Measurements from ENCODE around the gene CHCHD10. TPM values are rescaled to one million over a fixed set of nuclear protein-coding genes. Genes with fewer than 3 reads are reported as not detected.

The CHCHD10 gene
- total and polyA plus RNA-seq, 2 of the 4 experiments (the other 2 are of a cell fraction) = 2.2 to 11.2 TPM

DNA sequence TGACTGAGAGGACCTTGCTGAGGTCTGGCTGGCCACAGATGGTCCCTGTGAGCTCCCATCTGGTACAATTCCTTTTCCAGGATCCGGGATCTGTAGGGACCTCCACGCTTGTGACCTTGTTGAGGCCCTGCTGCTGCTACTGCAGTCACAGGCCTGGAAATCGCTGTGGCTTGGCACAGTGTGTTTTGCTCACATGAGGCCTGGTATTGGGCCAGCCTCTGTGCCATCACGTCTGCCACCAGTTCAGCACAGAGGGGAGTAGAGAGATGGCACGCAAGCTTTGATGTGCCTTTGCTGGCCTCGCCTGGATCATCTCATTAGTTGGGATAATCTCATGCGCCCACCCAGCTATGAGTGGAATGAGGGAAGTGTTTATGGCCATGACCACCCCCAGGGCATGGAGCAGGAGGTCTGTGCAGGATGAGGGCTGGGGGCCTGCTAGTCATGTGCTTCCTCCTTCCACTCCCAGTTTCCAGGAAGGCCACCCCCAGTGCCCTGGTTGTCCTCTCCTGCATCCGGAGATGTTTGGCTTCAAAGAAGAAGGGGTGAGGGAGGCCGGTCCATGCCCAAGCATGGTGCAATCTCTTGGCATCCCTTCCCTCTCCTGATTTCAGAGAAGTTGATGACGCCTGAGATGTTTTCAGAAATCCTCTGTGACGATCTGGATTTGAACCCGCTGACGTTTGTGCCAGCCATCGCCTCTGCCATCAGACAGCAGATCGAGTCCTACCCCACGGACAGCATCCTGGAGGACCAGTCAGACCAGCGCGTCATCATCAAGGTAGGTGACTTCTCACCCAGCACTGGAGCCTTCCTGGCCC lies 48.6 kb upstream of the CHCHD10 start:
- WGBS, 2 experiments (ENCODE audit: extremely low coverage in 2 of 2, insufficient read length in 1 of 2) = 93% methylated on average over 13 of the region's 18 CpGs; no CpG with 5 or more reads in 1 of the 2 experiments
- Histone ChIP-seq H3K4me1 (ENCODE audit: control insufficient read depth, insufficient read depth, low read length) (no peaks in the 10 kb centered on the region), H2AK5ac (ENCODE audit: low read depth, low read length) (no peak overlapping the region), H2BK5ac (ENCODE audit: low read depth, low read length, poor library complexity, severe bottlenecking) (no peak overlapping the region), H4K91ac (ENCODE audit: insufficient read depth, low read depth, low read length) (no peak overlapping the region), H3K9me1 (ENCODE audit: insufficient read depth, low read length) (peaks cover 3% of the 10 kb centered on the region; the same call in 1 of the 2 replicates), H3K27me3 (ENCODE audit: control insufficient read depth, insufficient read depth, low read length) (no peaks in the 10 kb centered on the region), H4K5ac (ENCODE audit: low read depth, low read length) (no peak overlapping the region), H3K56ac (ENCODE audit: extremely low read depth, insufficient read depth, low read length) (no peak overlapping the region), H3K27ac (ENCODE audit: insufficient read depth, low read length) (no peak overlapping the region), H2BK15ac (ENCODE audit: low read depth, low read length) (no peak overlapping the region), H3K4me2 (ENCODE audit: low read depth, low read length) (no peak overlapping the region), H3K9ac (ENCODE audit: low read depth, low read length) (no peak overlapping the region), H3K14ac (replicated peaks; ENCODE audit: low read depth, low read length) (no peak overlapping the region), H3K23ac (ENCODE audit: low read depth, low read length) (no peak overlapping the region), H2BK20ac (ENCODE audit: low read depth, low read length) (no peak overlapping the region), H3K4me3 (ENCODE audit: insufficient read depth, low read depth, low read length) (no peak overlapping the region), H3K79me1 (ENCODE audit: low read depth in 1 of 2, low read length in 2 of 2) (peaks cover 0 to 5% of the 10 kb centered on the region in 2 experiments; a peak in 1 of 4 replicates), H3K18ac (ENCODE audit: low read depth, low read length) (no peak overlapping the region), H3K4ac (ENCODE audit: low read depth, low read length) (no peak overlapping the region), H3K9me3 (ENCODE audit: control insufficient read depth, insufficient read depth, low read length) (no peaks in the 10 kb centered on the region), H4K8ac (ENCODE audit: low read depth in 2 of 2, low read length in 2 of 2) (no peak overlapping the region), H2AFZ (replicated peaks; ENCODE audit: low read length, poor library complexity) (no peak overlapping the region), H2AK9ac (replicated peaks; ENCODE audit: low read depth, low read length, poor library complexity) (no peak overlapping the region), H3K36me3 (ENCODE audit: control insufficient read depth, insufficient read depth, low read length) (peaks cover 47% of the 10 kb centered on the region), H2BK120ac (ENCODE audit: low read depth, low read length) (no peak overlapping the region), H4K20me1 (ENCODE audit: insufficient read depth, low read length) (peaks cover 8% of the 10 kb centered on the region; the same call in 1 of the 2 replicates)
- no peak for TF ChIP-seq MAFK (IDR thresholded peaks at IDR 0.05; ENCODE audit: low read depth, low read length)
- TF ChIP-seq, protein P1, sequence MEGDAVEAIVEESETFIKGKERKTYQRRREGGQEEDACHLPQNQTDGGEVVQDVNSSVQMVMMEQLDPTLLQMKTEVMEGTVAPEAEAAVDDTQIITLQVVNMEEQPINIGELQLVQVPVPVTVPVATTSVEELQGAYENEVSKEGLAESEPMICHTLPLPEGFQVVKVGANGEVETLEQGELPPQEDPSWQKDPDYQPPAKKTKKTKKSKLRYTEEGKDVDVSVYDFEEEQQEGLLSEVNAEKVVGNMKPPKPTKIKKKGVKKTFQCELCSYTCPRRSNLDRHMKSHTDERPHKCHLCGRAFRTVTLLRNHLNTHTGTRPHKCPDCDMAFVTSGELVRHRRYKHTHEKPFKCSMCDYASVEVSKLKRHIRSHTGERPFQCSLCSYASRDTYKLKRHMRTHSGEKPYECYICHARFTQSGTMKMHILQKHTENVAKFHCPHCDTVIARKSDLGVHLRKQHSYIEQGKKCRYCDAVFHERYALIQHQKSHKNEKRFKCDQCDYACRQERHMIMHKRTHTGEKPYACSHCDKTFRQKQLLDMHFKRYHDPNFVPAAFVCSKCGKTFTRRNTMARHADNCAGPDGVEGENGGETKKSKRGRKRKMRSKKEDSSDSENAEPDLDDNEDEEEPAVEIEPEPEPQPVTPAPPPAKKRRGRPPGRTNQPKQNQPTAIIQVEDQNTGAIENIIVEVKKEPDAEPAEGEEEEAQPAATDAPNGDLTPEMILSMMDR (conservative IDR thresholded peaks at IDR 0.05; ENCODE audit: low read depth, low read length) = no peak
- TF ChIP-seq RCOR1 (IDR thresholded peaks at IDR 0.05; ENCODE audit: insufficient replicate concordance, low read length) = no peak
- no peak for TF ChIP-seq CEBPB (IDR thresholded peaks at IDR 0.05; ENCODE audit: low read depth, low read length)
- no peak for TF ChIP-seq SMC3 (IDR thresholded peaks at IDR 0.05; ENCODE audit: low read depth, low read length)
- no peak for TF ChIP-seq FOS (IDR thresholded peaks at IDR 0.05; ENCODE audit: low read depth, low read length)
- no peak for TF ChIP-seq BHLHE40 (IDR thresholded peaks at IDR 0.05; ENCODE audit: low read depth, low read length)
- no peak for TF ChIP-seq ELK1 (IDR thresholded peaks at IDR 0.05; ENCODE audit: borderline replicate concordance, low read depth, low read length)
- no peak for TF ChIP-seq CHD1 (IDR thresholded peaks at IDR 0.05; ENCODE audit: low read depth, low read length)
- no peak for TF ChIP-seq RFX5 (IDR thresholded peaks at IDR 0.05; ENCODE audit: low read depth, low read length)
- no peak for TF ChIP-seq USF2 (IDR thresholded peaks at IDR 0.05; ENCODE audit: low read depth, low read length)
- TF ChIP-seq RAD21 (IDR thresholded peaks at IDR 0.05; ENCODE audit: low read length) = no peak
- dilution Hi-C loops (cut with HindIII; ENCODE audit: low sequenced_read_pairs, unreplicated experiment) = no loop called here
- in situ Hi-C loops (cut with MboI; ENCODE audit: low sequenced_read_pairs) = no loop called here
- CTCF ChIA-PET = no interaction called here
- ATAC-seq (ENCODE audit: low read depth) = no peak
- POLR2A ChIA-PET (ENCODE audit: unreplicated experiment) = no interaction called here
- no peak for DNase-seq
- BruUV-seq (replicated peaks) = no TSS peak
- intact Hi-C loops (cut with micrococcal nuclease) = no loop called here

Data from IMR-90 (cell line).